Thoracic aorta (tissue), 2 donors: Measurements from ENCODE around the gene CD6. TPM values are rescaled to one million over a fixed set of nuclear protein-coding genes. Genes with fewer than 3 reads are reported as not detected.

Experiments used
- ATAC-seq: fragments of 150-250 bp; one replicate; pipeline ENCODE4 v1.8.0; 2017; ENCODE audit warnings: low read depth; ENCODE audit not compliant: insufficient number of reproducible peaks, low FRiP score
- DNase-seq: peaks from one replicate; pipeline ENCODE4 v3.0.0-alpha.2; 2020; ENCODE audit warnings: low spot score
- H3K27ac ChIP-seq, 2 donors: fragments of 200-600 bp; sonication (generic); 1 replicate in 1 of 2; 2 replicates in 1 of 2; pipeline ENCODE4 v1.5.1; 2016; ENCODE audit warnings: mild to moderate bottlenecking in 2 of 2, moderate library complexity in 2 of 2
- H3K27me3 ChIP-seq: fragments of 200-600 bp; sonication (generic); replicated peaks from 2 replicates; pipeline ENCODE4 v1.6.0; 2016; ENCODE audit warnings: mild to moderate bottlenecking; ENCODE audit not compliant: insufficient read depth
- H3K36me3 ChIP-seq: fragments of 200-600 bp; sonication (generic); one replicate; pipeline ENCODE4 v1.5.1; 2016
- H3K4me1 ChIP-seq, 2 donors: fragments of 200-600 bp; sonication (generic); 1 replicate in 1 of 2; 2 replicates in 1 of 2; pipeline versions ENCODE4 v1.5.1 to v1.6.0; 2016; ENCODE audit warnings: low read depth in 2 of 2, mild to moderate bottlenecking in 1 of 2; ENCODE audit not compliant: control insufficient read depth in 1 of 2
- H3K4me3 ChIP-seq: fragments of 200-600 bp; sonication (generic); 2 replicates; pipeline ENCODE4 v1.5.1; 2016; ENCODE audit warnings: mild to moderate bottlenecking
- H3K9me3 ChIP-seq: fragments of 200-600 bp; sonication (generic); 2 replicates; pipeline ENCODE4 v1.5.1; 2016
- CTCF ChIP-seq: fragments of 200-600 bp; sonication (generic); IDR thresholded peaks from one replicate; pipeline ENCODE4 v1.5.1; 2019; ENCODE audit warnings: antibody characterized with exemption
- total RNA-seq, 2 donors: library from RNA; depleted of rRNA; stranded (reverse); fragments of >200 nt; gene quantifications; one replicate each; pipeline versions ENCODE4 v1.1.0 to v1.2.3, GENCODE V29; 2016

The CD6 gene
- total RNA-seq, 2 donors from 2014 or later: 2.2 to 3.3 TPM

- H3K27ac ChIP-seq: no peak overlapping the region
- no peak for ATAC-seq
- no peaks in the 10 kb centered on the region for H3K27me3 ChIP-seq
- no peaks in the 10 kb centered on the region for H3K9me3 ChIP-seq
- TF ChIP-seq CTCF: no peak
- no peak for DNase-seq
- no peaks in the 10 kb centered on the region for H3K4me1 ChIP-seq
- no peak overlapping the region for H3K4me3 ChIP-seq
- no peaks in the 10 kb centered on the region for H3K36me3 ChIP-seq
These were observed 5.7 kb downstream of the CD6 start for GRCh38 chr11:60977224-60977623.

- no peak for ATAC-seq
- no peaks in the 10 kb centered on the region for H3K27me3 ChIP-seq
- TF ChIP-seq CTCF: no peak
- no peaks in the 10 kb centered on the region for H3K9me3 ChIP-seq
- H3K27ac ChIP-seq: no peak overlapping the region
- no peaks in the 10 kb centered on the region for H3K4me1 ChIP-seq
- H3K36me3 ChIP-seq: no peaks in the 10 kb centered on the region
- H3K4me3 ChIP-seq: no peak overlapping the region
- DNase-seq: no peak
These were observed 6.4 kb downstream of the CD6 start for GRCh38 chr11:60977836-60978235.

- no peaks in the 10 kb centered on the region for H3K36me3 ChIP-seq
- H3K4me3 ChIP-seq: no peak overlapping the region
- no peak for DNase-seq
- H3K4me1 ChIP-seq: no peaks in the 10 kb centered on the region
- H3K27ac ChIP-seq: no peak overlapping the region
- no peak for ATAC-seq
- no peaks in the 10 kb centered on the region for H3K27me3 ChIP-seq
- no peak for TF ChIP-seq CTCF
- H3K9me3 ChIP-seq: no peaks in the 10 kb centered on the region
These were observed 7.3 kb downstream of the CD6 start for GRCh38 chr11:60978546-60979380.

GRCh38 chr11:60981515-60981914 lies 10.0 kb downstream of the CD6 start:
- Histone ChIP-seq H3K9me3 (no peaks in the 10 kb centered on the region), H3K36me3 (no peaks in the 10 kb centered on the region), H3K27ac (no peak overlapping the region), H3K27me3 (no peaks in the 10 kb centered on the region), H3K4me1 (no peaks in the 10 kb centered on the region), H3K4me3 (no peak overlapping the region)
- DNase-seq (no peak), ATAC-seq (no peak)
- no peak for TF ChIP-seq CTCF

- Histone ChIP-seq H3K27me3 (no peaks in the 10 kb centered on the region), H3K27ac (no peak overlapping the region), H3K4me3 (no peak overlapping the region), H3K9me3 (no peaks in the 10 kb centered on the region), H3K36me3 (no peaks in the 10 kb centered on the region), H3K4me1 (no peaks in the 10 kb centered on the region)
- DNase-seq (no peak), ATAC-seq (no peak)
- TF ChIP-seq CTCF: no peak
These were observed 10.7 kb downstream of the CD6 start for GRCh38 chr11:60982184-60982583.
